Esophagus squamous epithelium (tissue), 4 donors: ENCODE measurements around the gene SET.
"Not testable (repeated sequence)": the region's sequence is repeated elsewhere in the genome, so short reads cannot be mapped to it uniquely, and the experiment has no call there.

Experiments
- POLR2A ChIP-seq, 4 donors: fragments of 450-650 bp; IDR thresholded peaks; one replicate each; pipeline ENCODE4 v1.6.1; 2017; ENCODE audit warnings: antibody characterized with exemption in 4 of 4, mild to moderate bottlenecking in 4 of 4, moderate library complexity in 3 of 4
- TF ChIP-seq, protein P1 (sequence below), 6 experiments: fragments of 450-650 bp in 4 of 6; fragments of 200-600 bp in 2 of 6; sonication (generic) in 2 of 6; IDR thresholded peaks; one replicate each; pipeline ENCODE4 v1.5.1; 2016 to 2019; ENCODE audit warnings: antibody characterized with exemption in 6 of 6, mild to moderate bottlenecking in 4 of 6, moderate library complexity in 4 of 6

DNA sequence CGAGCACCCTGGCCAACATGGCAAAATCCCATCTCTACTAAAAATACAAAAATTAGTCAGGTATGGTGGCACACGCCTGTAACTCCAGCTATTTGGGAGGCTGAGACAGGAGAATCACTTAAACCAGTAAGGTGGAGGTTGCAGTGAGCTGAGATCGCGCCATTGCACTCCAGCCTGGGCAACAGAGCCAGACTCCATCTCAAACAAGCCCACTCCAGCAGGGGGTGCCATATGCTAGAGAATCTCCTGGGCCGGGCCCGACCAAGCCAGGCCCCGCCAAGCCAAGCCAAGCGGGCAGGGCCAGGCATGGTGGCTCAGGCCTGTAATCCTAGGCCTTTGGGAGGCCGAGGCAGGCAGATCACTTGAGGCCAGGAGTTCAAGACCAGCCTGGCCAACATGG lies 40.8 kb upstream of the SET start:
- TF ChIP-seq, protein P1, sequence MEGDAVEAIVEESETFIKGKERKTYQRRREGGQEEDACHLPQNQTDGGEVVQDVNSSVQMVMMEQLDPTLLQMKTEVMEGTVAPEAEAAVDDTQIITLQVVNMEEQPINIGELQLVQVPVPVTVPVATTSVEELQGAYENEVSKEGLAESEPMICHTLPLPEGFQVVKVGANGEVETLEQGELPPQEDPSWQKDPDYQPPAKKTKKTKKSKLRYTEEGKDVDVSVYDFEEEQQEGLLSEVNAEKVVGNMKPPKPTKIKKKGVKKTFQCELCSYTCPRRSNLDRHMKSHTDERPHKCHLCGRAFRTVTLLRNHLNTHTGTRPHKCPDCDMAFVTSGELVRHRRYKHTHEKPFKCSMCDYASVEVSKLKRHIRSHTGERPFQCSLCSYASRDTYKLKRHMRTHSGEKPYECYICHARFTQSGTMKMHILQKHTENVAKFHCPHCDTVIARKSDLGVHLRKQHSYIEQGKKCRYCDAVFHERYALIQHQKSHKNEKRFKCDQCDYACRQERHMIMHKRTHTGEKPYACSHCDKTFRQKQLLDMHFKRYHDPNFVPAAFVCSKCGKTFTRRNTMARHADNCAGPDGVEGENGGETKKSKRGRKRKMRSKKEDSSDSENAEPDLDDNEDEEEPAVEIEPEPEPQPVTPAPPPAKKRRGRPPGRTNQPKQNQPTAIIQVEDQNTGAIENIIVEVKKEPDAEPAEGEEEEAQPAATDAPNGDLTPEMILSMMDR (IDR thresholded peaks at IDR 0.05) = peak in 4 of 6 experiments; percentile 8 to 46 (median 32)
- not testable (repeated sequence) for TF ChIP-seq POLR2A (IDR thresholded peaks at IDR 0.05)
